HEK293 (cell line): ENCODE data around the gene HEYL.

Source experiments
- ZNF391 ChIP-seq: fragments of 450-650 bp; formaldehyde crosslinking; IDR thresholded peaks from 2 replicates; pipeline ENCODE4 v1.5.1; 2016; ENCODE audit warnings: low read depth, missing biosample characterization, missing genetic modification characterization, borderline replicate concordance
- ZSCAN30 ChIP-seq: fragments of 450-650 bp; IDR thresholded peaks from 2 replicates; pipeline ENCODE4 v1.5.1; 2018; ENCODE audit warnings: missing biosample characterization, mild to moderate bottlenecking, missing genetic modification characterization, moderate library complexity
- TF ChIP-seq, protein P1 (sequence below): fragments of 450-650 bp; formaldehyde crosslinking; IDR thresholded peaks from 2 replicates; pipeline ENCODE4 v1.5.1; 2016; ENCODE audit warnings: missing biosample characterization, missing genetic modification characterization
- TF ChIP-seq, protein P2 (sequence below): fragments of 450-650 bp; formaldehyde crosslinking; IDR thresholded peaks from 2 replicates; pipeline ENCODE4 v1.5.1; 2016; ENCODE audit warnings: missing biosample characterization, missing genetic modification characterization
- TF ChIP-seq, protein P3 (sequence below): fragments of 450-650 bp; formaldehyde crosslinking; IDR thresholded peaks from 2 replicates; pipeline ENCODE4 v1.5.1; 2016; ENCODE audit warnings: missing biosample characterization, missing genetic modification characterization

DNA sequence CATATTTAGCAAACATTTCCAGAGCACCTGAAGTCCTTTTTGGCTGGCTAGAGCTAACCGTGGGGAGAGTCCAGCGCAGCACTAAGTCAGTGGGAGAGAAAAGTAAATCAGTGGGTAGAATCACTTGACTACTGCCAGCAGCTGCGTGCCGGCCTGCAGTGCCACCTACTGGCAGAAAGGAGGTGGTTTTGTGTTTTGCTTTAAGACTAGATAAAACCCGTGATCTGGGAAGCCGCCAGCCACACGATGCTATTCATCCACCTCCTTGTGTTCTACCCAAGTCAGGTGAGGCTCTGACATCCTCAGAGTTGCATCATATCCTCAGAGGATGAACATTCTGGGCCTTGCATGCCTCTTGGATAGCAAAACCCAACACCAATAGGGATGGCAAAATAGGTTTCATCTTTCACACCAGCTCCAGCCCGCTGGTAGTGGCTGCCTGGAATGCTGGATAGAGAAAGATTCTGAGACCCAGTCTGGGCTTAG lies 14.1 kb upstream of the HEYL start:
- TF ChIP-seq, protein P1, sequence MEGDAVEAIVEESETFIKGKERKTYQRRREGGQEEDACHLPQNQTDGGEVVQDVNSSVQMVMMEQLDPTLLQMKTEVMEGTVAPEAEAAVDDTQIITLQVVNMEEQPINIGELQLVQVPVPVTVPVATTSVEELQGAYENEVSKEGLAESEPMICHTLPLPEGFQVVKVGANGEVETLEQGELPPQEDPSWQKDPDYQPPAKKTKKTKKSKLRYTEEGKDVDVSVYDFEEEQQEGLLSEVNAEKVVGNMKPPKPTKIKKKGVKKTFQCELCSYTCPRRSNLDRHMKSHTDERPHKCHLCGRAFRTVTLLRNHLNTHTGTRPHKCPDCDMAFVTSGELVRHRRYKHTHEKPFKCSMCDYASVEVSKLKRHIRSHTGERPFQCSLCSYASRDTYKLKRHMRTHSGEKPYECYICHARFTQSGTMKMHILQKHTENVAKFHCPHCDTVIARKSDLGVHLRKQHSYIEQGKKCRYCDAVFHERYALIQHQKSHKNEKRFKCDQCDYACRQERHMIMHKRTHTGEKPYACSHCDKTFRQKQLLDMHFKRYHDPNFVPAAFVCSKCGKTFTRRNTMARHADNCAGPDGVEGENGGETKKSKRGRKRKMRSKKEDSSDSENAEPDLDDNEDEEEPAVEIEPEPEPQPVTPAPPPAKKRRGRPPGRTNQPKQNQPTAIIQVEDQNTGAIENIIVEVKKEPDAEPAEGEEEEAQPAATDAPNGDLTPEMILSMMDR, result peak; percentile 83
- TF ChIP-seq ZNF391 (tag by site-specific recombination) (no peak), ZSCAN30 (tag by site-specific recombination) (no peak)
- TF ChIP-seq, protein P2, sequence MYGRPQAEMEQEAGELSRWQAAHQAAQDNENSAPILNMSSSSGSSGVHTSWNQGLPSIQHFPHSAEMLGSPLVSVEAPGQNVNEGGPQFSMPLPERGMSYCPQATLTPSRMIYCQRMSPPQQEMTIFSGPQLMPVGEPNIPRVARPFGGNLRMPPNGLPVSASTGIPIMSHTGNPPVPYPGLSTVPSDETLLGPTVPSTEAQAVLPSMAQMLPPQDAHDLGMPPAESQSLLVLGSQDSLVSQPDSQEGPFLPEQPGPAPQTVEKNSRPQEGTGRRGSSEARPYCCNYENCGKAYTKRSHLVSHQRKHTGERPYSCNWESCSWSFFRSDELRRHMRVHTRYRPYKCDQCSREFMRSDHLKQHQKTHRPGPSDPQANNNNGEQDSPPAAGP (tag by site-specific recombination), result no peak
- TF ChIP-seq, protein P3, sequence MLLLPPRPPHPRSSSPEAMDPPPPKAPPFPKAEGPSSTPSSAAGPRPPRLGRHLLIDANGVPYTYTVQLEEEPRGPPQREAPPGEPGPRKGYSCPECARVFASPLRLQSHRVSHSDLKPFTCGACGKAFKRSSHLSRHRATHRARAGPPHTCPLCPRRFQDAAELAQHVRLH (tag by site-specific recombination), result no peak
